ENCODE results near the gene ACTR3.

Gene ACTR3

GRCh38 chr2:113915082-113915819 is 25.4 kb downstream of the ACTR3 start:
- H4K20me1 ChIP-seq (ENCODE audit: insufficient read depth, low read length) = peaks cover 57% of the 10 kb centered on the region
- H2AFZ ChIP-seq (ENCODE audit: low read depth, low read length) = no peak overlapping the region
- ATAC-seq (ENCODE audit: insufficient read depth, low read depth) (no peak), DNase-seq (no peak)
- H3K79me2 ChIP-seq (ENCODE audit: insufficient read depth, low read length) = peaks cover 96% of the 10 kb centered on the region
- H3K4me1 ChIP-seq (ENCODE audit: insufficient read depth, low read length) = no peaks in the 10 kb centered on the region
- H3K4me3 ChIP-seq (ENCODE audit: low read depth in 1 of 2, low read length in 2 of 2) = no peak overlapping the region
- TF ChIP-seq EZH2 (IDR thresholded peaks at IDR 0.05; ENCODE audit: borderline replicate concordance, low read depth, low read length, severe bottlenecking) = no peak
- TF ChIP-seq, protein P1, sequence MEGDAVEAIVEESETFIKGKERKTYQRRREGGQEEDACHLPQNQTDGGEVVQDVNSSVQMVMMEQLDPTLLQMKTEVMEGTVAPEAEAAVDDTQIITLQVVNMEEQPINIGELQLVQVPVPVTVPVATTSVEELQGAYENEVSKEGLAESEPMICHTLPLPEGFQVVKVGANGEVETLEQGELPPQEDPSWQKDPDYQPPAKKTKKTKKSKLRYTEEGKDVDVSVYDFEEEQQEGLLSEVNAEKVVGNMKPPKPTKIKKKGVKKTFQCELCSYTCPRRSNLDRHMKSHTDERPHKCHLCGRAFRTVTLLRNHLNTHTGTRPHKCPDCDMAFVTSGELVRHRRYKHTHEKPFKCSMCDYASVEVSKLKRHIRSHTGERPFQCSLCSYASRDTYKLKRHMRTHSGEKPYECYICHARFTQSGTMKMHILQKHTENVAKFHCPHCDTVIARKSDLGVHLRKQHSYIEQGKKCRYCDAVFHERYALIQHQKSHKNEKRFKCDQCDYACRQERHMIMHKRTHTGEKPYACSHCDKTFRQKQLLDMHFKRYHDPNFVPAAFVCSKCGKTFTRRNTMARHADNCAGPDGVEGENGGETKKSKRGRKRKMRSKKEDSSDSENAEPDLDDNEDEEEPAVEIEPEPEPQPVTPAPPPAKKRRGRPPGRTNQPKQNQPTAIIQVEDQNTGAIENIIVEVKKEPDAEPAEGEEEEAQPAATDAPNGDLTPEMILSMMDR (IDR thresholded peaks at IDR 0.05; ENCODE audit: borderline replicate concordance, extremely low read depth, low read length, poor library complexity, severe bottlenecking) = no peak
- H3K27me3 ChIP-seq (ENCODE audit: insufficient read depth, low read length, poor library complexity) = no peaks in the 10 kb centered on the region
- H3K4me2 ChIP-seq (ENCODE audit: insufficient read depth, low read length) = no peak overlapping the region
- no peak overlapping the region for H3K27ac ChIP-seq (ENCODE audit: low read length)
- H3K36me3 ChIP-seq (ENCODE audit: insufficient read depth, low read length) = peaks cover 69% of the 10 kb centered on the region
- no peak overlapping the region for H3K9ac ChIP-seq (ENCODE audit: low read depth, low read length)
- no peaks in the 10 kb centered on the region for H3K9me3 ChIP-seq (ENCODE audit: insufficient read depth, low read length, severe bottlenecking)

GRCh38 chr2:113918229-113918628 is 28.3 kb downstream of the ACTR3 start:
- ATAC-seq (ENCODE audit: insufficient read depth, low read depth) = no peak
- Histone ChIP-seq H3K36me3 (ENCODE audit: insufficient read depth, low read length) (peaks cover 90% of the 10 kb centered on the region), H4K20me1 (ENCODE audit: insufficient read depth, low read length) (peaks cover 42% of the 10 kb centered on the region), H3K9ac (ENCODE audit: low read depth, low read length) (no peak overlapping the region), H2AFZ (ENCODE audit: low read depth, low read length) (no peak overlapping the region), H3K27ac (ENCODE audit: low read length) (no peak overlapping the region), H3K79me2 (ENCODE audit: insufficient read depth, low read length) (peaks cover 96% of the 10 kb centered on the region), H3K27me3 (ENCODE audit: insufficient read depth, low read length, poor library complexity) (no peaks in the 10 kb centered on the region), H3K4me3 (ENCODE audit: low read depth in 1 of 2, low read length in 2 of 2) (no peak overlapping the region), H3K4me2 (ENCODE audit: insufficient read depth, low read length) (no peak overlapping the region), H3K4me1 (ENCODE audit: insufficient read depth, low read length) (no peaks in the 10 kb centered on the region), H3K9me3 (ENCODE audit: insufficient read depth, low read length, severe bottlenecking) (no peaks in the 10 kb centered on the region)
- no peak for DNase-seq
- TF ChIP-seq EZH2 (IDR thresholded peaks at IDR 0.05; ENCODE audit: borderline replicate concordance, low read depth, low read length, severe bottlenecking) = no peak
- TF ChIP-seq, protein P1 (IDR thresholded peaks at IDR 0.05; ENCODE audit: borderline replicate concordance, extremely low read depth, low read length, poor library complexity, severe bottlenecking) = no peak

DNA sequence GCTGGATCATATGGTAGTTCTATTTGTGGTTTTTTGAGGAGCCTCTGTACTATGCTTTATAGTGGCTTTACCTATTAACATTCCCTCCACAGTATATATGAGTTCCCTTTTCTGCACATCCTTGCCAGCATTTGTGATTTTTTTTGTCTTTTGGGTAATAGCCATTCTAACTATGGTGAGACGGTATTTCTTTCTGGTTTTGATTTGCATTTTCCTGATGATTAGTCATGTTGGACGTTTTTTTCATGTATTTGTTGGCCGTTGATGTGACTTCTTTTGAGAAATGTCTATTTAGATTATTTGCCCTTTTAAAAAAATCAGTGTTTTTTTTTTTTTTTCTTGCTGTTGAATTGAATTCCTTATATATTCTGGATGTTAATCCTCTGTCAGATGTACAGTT is 31.1 kb downstream of the ACTR3 start:
- Histone ChIP-seq H4K20me1 (ENCODE audit: insufficient read depth, low read length) (peaks cover 27% of the 10 kb centered on the region), H3K79me2 (ENCODE audit: insufficient read depth, low read length) (peaks cover 87% of the 10 kb centered on the region), H3K4me1 (ENCODE audit: insufficient read depth, low read length) (no peaks in the 10 kb centered on the region), H3K9ac (ENCODE audit: low read depth, low read length) (no peak overlapping the region), H3K27me3 (ENCODE audit: insufficient read depth, low read length, poor library complexity) (no peaks in the 10 kb centered on the region), H3K27ac (ENCODE audit: low read length) (no peak overlapping the region), H3K4me3 (ENCODE audit: low read depth in 1 of 2, low read length in 2 of 2) (no peak overlapping the region), H3K36me3 (ENCODE audit: insufficient read depth, low read length) (peaks cover 86% of the 10 kb centered on the region), H3K9me3 (ENCODE audit: insufficient read depth, low read length, severe bottlenecking) (no peaks in the 10 kb centered on the region), H3K4me2 (ENCODE audit: insufficient read depth, low read length) (no peak overlapping the region), H2AFZ (ENCODE audit: low read depth, low read length) (no peak overlapping the region)
- DNase-seq (no peak), ATAC-seq (ENCODE audit: insufficient read depth, low read depth) (no peak)
- TF ChIP-seq, protein P1 (IDR thresholded peaks at IDR 0.05; ENCODE audit: borderline replicate concordance, extremely low read depth, low read length, poor library complexity, severe bottlenecking) = no peak
- no peak for TF ChIP-seq EZH2 (IDR thresholded peaks at IDR 0.05; ENCODE audit: borderline replicate concordance, low read depth, low read length, severe bottlenecking)

Data from DND-41 (cell line).